ENCODE measurements around the gene MOBP. TPM values are rescaled to one million over a fixed set of nuclear protein-coding genes. Genes with fewer than 3 reads are reported as not detected.

Gene MOBP
- total and polyA plus RNA-seq, 2 of the 4 experiments (the other 2 are of a cell fraction): not detected

GRCh38 chr3:39460677-39461076 is 6.8 kb upstream of the MOBP start:
- ChIA-PET CTCF (no interaction called here), POLR2A (ENCODE audit: unreplicated experiment) (no interaction called here)
- H3K14ac ChIP-seq (replicated peaks; ENCODE audit: low read depth, low read length): no peak overlapping the region
- intact Hi-C loops (cut with micrococcal nuclease) (no loop called here), dilution Hi-C loops (cut with HindIII; ENCODE audit: low sequenced_read_pairs, unreplicated experiment) (no loop called here), in situ Hi-C loops (cut with MboI; ENCODE audit: low sequenced_read_pairs) (no loop called here)
- no peak overlapping the region for H2AFZ ChIP-seq (replicated peaks; ENCODE audit: low read length, poor library complexity)
- no peak overlapping the region for H4K91ac ChIP-seq (ENCODE audit: insufficient read depth, low read depth, low read length)
- TF ChIP-seq MXI1 (IDR thresholded peaks at IDR 0.05; ENCODE audit: borderline replicate concordance, low read depth, low read length) (no peak), BHLHE40 (IDR thresholded peaks at IDR 0.05; ENCODE audit: low read depth, low read length) (no peak)
- H3K9me3 ChIP-seq (ENCODE audit: control insufficient read depth, insufficient read depth, low read length): no peaks in the 10 kb centered on the region
- H3K36me3 ChIP-seq (ENCODE audit: control insufficient read depth, insufficient read depth, low read length): no peaks in the 10 kb centered on the region
- BruUV-seq (replicated peaks): no TSS peak
- no peak overlapping the region for H3K18ac ChIP-seq (ENCODE audit: low read depth, low read length)
- no peak overlapping the region for H3K56ac ChIP-seq (ENCODE audit: extremely low read depth, insufficient read depth, low read length)
- H3K4me1 ChIP-seq (ENCODE audit: control insufficient read depth, insufficient read depth, low read length): no peaks in the 10 kb centered on the region
- H3K27me3 ChIP-seq (ENCODE audit: control insufficient read depth, insufficient read depth, low read length): no peaks in the 10 kb centered on the region; the same call in 1 of the 2 replicates
- H2BK5ac ChIP-seq (ENCODE audit: low read depth, low read length, poor library complexity, severe bottlenecking): no peak overlapping the region
- no peak overlapping the region for H3K27ac ChIP-seq (ENCODE audit: insufficient read depth, low read length)
- no peaks in the 10 kb centered on the region for H3K79me1 ChIP-seq (ENCODE audit: low read depth in 1 of 2, low read length in 2 of 2)
- no peak overlapping the region for H2BK120ac ChIP-seq (ENCODE audit: low read depth, low read length)
- H3K4me3 ChIP-seq (ENCODE audit: insufficient read depth, low read depth, low read length): no peak overlapping the region
- H3K4ac ChIP-seq (ENCODE audit: low read depth, low read length): no peak overlapping the region
- no peaks in the 10 kb centered on the region for H4K20me1 ChIP-seq (ENCODE audit: insufficient read depth, low read length)
- no peak overlapping the region for H3K4me2 ChIP-seq (ENCODE audit: low read depth, low read length)
- H4K8ac ChIP-seq (ENCODE audit: low read depth in 2 of 2, low read length in 2 of 2): no peak overlapping the region
- no peak; the same call in 1 of the 2 replicates for ATAC-seq (ENCODE audit: low read depth)
- H3K23ac ChIP-seq (ENCODE audit: low read depth, low read length): no peak overlapping the region
- no peak overlapping the region for H2AK5ac ChIP-seq (ENCODE audit: low read depth, low read length)
- no peak overlapping the region for H2BK15ac ChIP-seq (ENCODE audit: low read depth, low read length)
- no peak overlapping the region for H3K9ac ChIP-seq (ENCODE audit: low read depth, low read length)
- DNase-seq: no peak
- H3K9me1 ChIP-seq (ENCODE audit: insufficient read depth, low read length): no peaks in the 10 kb centered on the region
- no peak overlapping the region for H2AK9ac ChIP-seq (replicated peaks; ENCODE audit: low read depth, low read length, poor library complexity)
- H4K5ac ChIP-seq (ENCODE audit: low read depth, low read length): no peak overlapping the region
- no CpG with 5 or more reads among the region's 2 CpGs for WGBS, 2 experiments (ENCODE audit: extremely low coverage in 2 of 2, insufficient read length in 1 of 2)
- no peak overlapping the region for H2BK20ac ChIP-seq (ENCODE audit: low read depth, low read length)
